Keratinocyte (primary cell): Measurements from ENCODE around the gene CCDC197. TPM values are rescaled to one million over a fixed set of nuclear protein-coding genes. Genes with fewer than 3 reads are reported as not detected.

ENCODE experiments used
- DNase-seq: peaks from one replicate; pipeline ENCODE4 v3.0.0-alpha.2; 2011; ENCODE audit warnings: low read depth, missing footprints, low spot score
- FAIRE-seq: peaks from 2 replicates; lab custom pipeline; 2011; peaks lifted over from hg19 to GRCh38; lab: Jason Lieb, UNC
- H2AFZ ChIP-seq: 2 replicates; pipeline ENCODE4 v1.6.0; 2012; ENCODE audit warnings: low read length, control low read depth, inconsistent platforms; ENCODE audit not compliant: control insufficient read depth
- H3K27ac ChIP-seq: 2 replicates; pipeline ENCODE4 v1.5.1; 2011; ENCODE audit warnings: low read length; ENCODE audit not compliant: control insufficient read depth, insufficient read depth
- H3K27me3 ChIP-seq: 3 replicates; pipeline ENCODE4 v1.6.0; 2011; ENCODE audit warnings: low read length; ENCODE audit not compliant: control insufficient read depth, insufficient read depth; ENCODE audit errors: extremely low read depth
- H3K36me3 ChIP-seq, 2 experiments: 2 replicates in 1 of 2; 3 replicates in 1 of 2; pipeline ENCODE4 v1.5.1; 2011; ENCODE audit warnings: low read length in 2 of 2, mild to moderate bottlenecking in 1 of 2; ENCODE audit not compliant: control insufficient read depth in 2 of 2, insufficient read depth in 2 of 2; ENCODE audit errors: extremely low read depth in 1 of 2
- H3K4me1 ChIP-seq: 3 replicates; pipeline ENCODE4 v1.5.1; 2011; ENCODE audit warnings: low read length; ENCODE audit not compliant: control insufficient read depth, insufficient read depth; ENCODE audit errors: extremely low read depth
- H3K4me2 ChIP-seq: 3 replicates; pipeline ENCODE4 v1.6.0; 2011; ENCODE audit warnings: low read depth, low read length; ENCODE audit not compliant: control insufficient read depth, insufficient read depth; ENCODE audit errors: extremely low read depth
- H3K4me3 ChIP-seq, 3 experiments: fragments of 200-600 bp in 1 of 3; sonication (generic) in 1 of 3; 2 replicates in 2 of 3; 3 replicates in 1 of 3; pipeline ENCODE4 v1.5.1; 2011 to 2016; ENCODE audit warnings: low read length in 3 of 3, mild to moderate bottlenecking in 3 of 3, control low read depth in 2 of 3, inconsistent platforms in 1 of 3, low read depth in 1 of 3, mixed read lengths in 1 of 3, mixed run types in 1 of 3, moderate library complexity in 1 of 3; ENCODE audit not compliant: control insufficient read depth in 2 of 3, insufficient read depth in 2 of 3; ENCODE audit errors: extremely low read depth in 1 of 3
- H3K79me2 ChIP-seq: 2 replicates; pipeline ENCODE4 v1.6.0; 2012; ENCODE audit warnings: low read length; ENCODE audit not compliant: control insufficient read depth, insufficient read depth
- H3K9ac ChIP-seq: 3 replicates; pipeline ENCODE4 v1.6.0; 2011; ENCODE audit warnings: low read length; ENCODE audit not compliant: control insufficient read depth, insufficient read depth; ENCODE audit errors: extremely low read depth
- H3K9me1 ChIP-seq: 3 replicates; pipeline ENCODE4 v1.6.0; 2011; ENCODE audit warnings: low read length; ENCODE audit not compliant: control insufficient read depth, insufficient read depth; ENCODE audit errors: extremely low read depth
- H3K9me3 ChIP-seq: 2 replicates; pipeline ENCODE4 v1.5.1; 2012; ENCODE audit warnings: low read depth, low read length; ENCODE audit not compliant: control insufficient read depth
- H4K20me1 ChIP-seq: 3 replicates; pipeline ENCODE4 v1.6.0; 2011; ENCODE audit warnings: low read length; ENCODE audit not compliant: control insufficient read depth, insufficient read depth; ENCODE audit errors: extremely low read depth
- EZH2 ChIP-seq: IDR thresholded peaks from one replicate; pipeline ENCODE4 v1.6.1; 2012; ENCODE audit warnings: inconsistent platforms, mild to moderate bottlenecking, low read length, moderate library complexity
- dilution Hi-C: fragments of 300-500 bp; cut with MboI; formaldehyde crosslinking; loops from one replicate; pipeline ENCODE4 v1.7.0; 2020; ENCODE audit warnings: low sequenced_read_pairs; ENCODE audit not compliant: extremely low pct_ligation_motif_present
- polyA plus RNA-seq, 5 experiments: library from polyadenylated mRNA; depleted of rRNA in 3 of 5; stranded (reverse) in 3 of 5; stranded (forward) in 1 of 5; unstranded in 1 of 5; fragments of >200 nt; gene quantifications; 1 replicate in 1 of 5; 2 replicates in 3 of 5; 3 replicates in 1 of 5; pipeline versions ENCODE4 v1.2.1 to v1.2.3, GENCODE V29; 2011 to 2012; ENCODE audit warnings: missing spikeins in 2 of 5, low read depth in 1 of 5, low replicate concordance in 1 of 5
- TF ChIP-seq, protein P1 (sequence below), 3 experiments: IDR thresholded peaks in 1 of 3; conservative IDR thresholded peaks in 1 of 3; optimal IDR thresholded peaks in 1 of 3; 2 replicates in 2 of 3; 3 replicates in 1 of 3; pipeline versions ENCODE3 to v1.5.1; 2011; ENCODE audit warnings: low read length in 3 of 3, mild to moderate bottlenecking in 3 of 3, moderate library complexity in 2 of 3, control low read depth in 1 of 3, inconsistent platforms in 1 of 3; ENCODE audit not compliant: insufficient read depth in 2 of 3; ENCODE audit errors: extremely low read depth in 1 of 3

The CCDC197 gene
- polyA plus RNA-seq, 1 donor (not counting 4 experiments of a cell fraction or from before 2014, with no cell fraction given) = not detected

DNA sequence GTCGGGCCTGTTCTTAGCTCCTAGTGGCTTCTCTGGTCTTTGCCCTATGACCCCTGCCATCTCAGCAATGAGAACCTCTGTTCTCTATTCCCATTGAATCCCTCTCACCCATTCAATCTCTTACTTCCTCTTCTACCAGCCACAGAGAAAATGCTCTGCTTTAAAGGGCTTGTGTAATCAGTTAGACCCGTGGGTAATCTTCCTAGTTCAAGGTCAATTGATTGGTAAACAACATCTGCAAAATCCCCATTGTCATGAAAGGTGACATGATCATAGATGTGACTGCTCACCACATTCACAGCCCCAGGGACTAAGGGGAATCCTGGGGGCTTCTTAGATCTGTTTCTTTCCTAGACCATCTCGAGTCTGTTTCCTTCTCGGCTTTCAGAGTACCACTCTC is 7.2 kb upstream of the CCDC197 start:
- FAIRE-seq = no peak
- Histone ChIP-seq H3K4me1 (peaks cover under 1% of the 10 kb centered on the region), H3K9ac (no peak overlapping the region), H3K9me1 (no peaks in the 10 kb centered on the region), H3K9me3 (no peaks in the 10 kb centered on the region), H3K27me3 (peaks cover 6% of the 10 kb centered on the region), H3K79me2 (no peaks in the 10 kb centered on the region), H2AFZ (no peak overlapping the region), H3K36me3 (no peaks in the 10 kb centered on the region), H3K4me2 (no peak overlapping the region), H4K20me1 (no peaks in the 10 kb centered on the region), H3K27ac (no peak overlapping the region), H3K4me3 (no peak overlapping the region)
- TF ChIP-seq, protein P1, sequence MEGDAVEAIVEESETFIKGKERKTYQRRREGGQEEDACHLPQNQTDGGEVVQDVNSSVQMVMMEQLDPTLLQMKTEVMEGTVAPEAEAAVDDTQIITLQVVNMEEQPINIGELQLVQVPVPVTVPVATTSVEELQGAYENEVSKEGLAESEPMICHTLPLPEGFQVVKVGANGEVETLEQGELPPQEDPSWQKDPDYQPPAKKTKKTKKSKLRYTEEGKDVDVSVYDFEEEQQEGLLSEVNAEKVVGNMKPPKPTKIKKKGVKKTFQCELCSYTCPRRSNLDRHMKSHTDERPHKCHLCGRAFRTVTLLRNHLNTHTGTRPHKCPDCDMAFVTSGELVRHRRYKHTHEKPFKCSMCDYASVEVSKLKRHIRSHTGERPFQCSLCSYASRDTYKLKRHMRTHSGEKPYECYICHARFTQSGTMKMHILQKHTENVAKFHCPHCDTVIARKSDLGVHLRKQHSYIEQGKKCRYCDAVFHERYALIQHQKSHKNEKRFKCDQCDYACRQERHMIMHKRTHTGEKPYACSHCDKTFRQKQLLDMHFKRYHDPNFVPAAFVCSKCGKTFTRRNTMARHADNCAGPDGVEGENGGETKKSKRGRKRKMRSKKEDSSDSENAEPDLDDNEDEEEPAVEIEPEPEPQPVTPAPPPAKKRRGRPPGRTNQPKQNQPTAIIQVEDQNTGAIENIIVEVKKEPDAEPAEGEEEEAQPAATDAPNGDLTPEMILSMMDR (optimal IDR thresholded peaks at IDR 0.05 in 1 of 3, IDR thresholded peaks at IDR 0.05 in 1 of 3, conservative IDR thresholded peaks at IDR 0.05 in 1 of 3; ENCODE audit: extremely low read depth in 1 of 3, insufficient read depth in 2 of 3, low read length in 3 of 3) = no peak
- no peak for TF ChIP-seq EZH2
- no peak for DNase-seq
- dilution Hi-C loops = no loop called here

DNA sequence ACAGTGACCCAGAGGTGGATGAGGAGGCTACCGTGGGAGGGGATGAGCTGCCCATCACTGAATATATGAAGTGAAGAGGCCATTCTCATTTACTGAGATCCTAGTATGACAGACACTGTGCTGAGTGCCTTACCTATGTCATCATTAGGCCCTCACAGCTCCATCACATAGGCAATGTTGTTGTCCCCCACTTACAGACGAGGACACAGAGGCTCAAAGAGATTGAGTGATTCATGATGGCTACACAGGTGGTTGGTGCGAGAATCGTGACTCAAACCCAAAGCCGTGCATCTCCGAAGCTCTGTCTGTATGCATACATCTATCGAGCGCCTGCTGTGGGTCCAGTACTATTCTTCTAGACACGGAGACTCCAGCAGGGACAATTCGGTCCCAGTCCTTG is 5.9 kb upstream of the CCDC197 start:
- no peak for TF ChIP-seq EZH2
- TF ChIP-seq, protein P1 (optimal IDR thresholded peaks at IDR 0.05 in 1 of 3, IDR thresholded peaks at IDR 0.05 in 1 of 3, conservative IDR thresholded peaks at IDR 0.05 in 1 of 3; ENCODE audit: extremely low read depth in 1 of 3, insufficient read depth in 2 of 3, low read length in 3 of 3) = no peak
- Histone ChIP-seq H3K9me1 (peaks cover 3% of the 10 kb centered on the region), H3K4me3 (no peak overlapping the region), H3K4me2 (no peak overlapping the region), H3K27ac (no peak overlapping the region), H3K79me2 (no peaks in the 10 kb centered on the region), H3K36me3 (no peaks in the 10 kb centered on the region), H3K9ac (no peak overlapping the region), H4K20me1 (no peaks in the 10 kb centered on the region), H3K4me1 (peaks cover 11% of the 10 kb centered on the region), H3K9me3 (no peaks in the 10 kb centered on the region), H2AFZ (no peak overlapping the region), H3K27me3 (peaks cover 6% of the 10 kb centered on the region)
- DNase-seq (no peak), FAIRE-seq (no peak)
- dilution Hi-C loops = no loop called here
